Panc1 (cell line): ENCODE results near the gene COL4A1.

Experiments used
- CTCF ChIP-seq: fragments of 450-650 bp; IDR thresholded peaks from 2 replicates; pipeline ENCODE4 v1.5.1; 2017; ENCODE audit warnings: mild to moderate bottlenecking
- POLR2AphosphoS5 ChIP-seq: IDR thresholded peaks from 2 replicates; pipeline ENCODE4 v1.6.1; 2012; ENCODE audit warnings: mild to moderate bottlenecking, low read depth, low read length, moderate library complexity
- REST ChIP-seq, 2 experiments: IDR thresholded peaks; 2 replicates each; pipeline ENCODE4 v1.6.1; 2011 to 2012; ENCODE audit warnings: low read depth in 2 of 2, control low read depth in 1 of 2, low read length in 1 of 2, mild to moderate bottlenecking in 1 of 2, moderate library complexity in 1 of 2; ENCODE audit not compliant: insufficient read depth in 1 of 2

GRCh38 chr13:110125613-110126272, 181.2 kb downstream of the COL4A1 start:
- TF ChIP-seq CTCF = no peak
- TF ChIP-seq POLR2AphosphoS5 = no peak
- no peak for TF ChIP-seq REST (IDR thresholded peaks at IDR 0.05; ENCODE audit: insufficient read depth in 1 of 2, low read depth in 2 of 2, low read length in 1 of 2)
